Testis (tissue), 3 donors: Measurements from ENCODE around the gene FBXW5. TPM values are rescaled to one million over a fixed set of nuclear protein-coding genes. Genes with fewer than 3 reads are reported as not detected.

Source experiments
- DNase-seq: peaks from one replicate; pipeline ENCODE4 v3.0.0-alpha.2; 2019
- H3K27ac ChIP-seq, 2 donors: fragments of 200-600 bp; sonication (generic); one replicate each; pipeline ENCODE4 v1.5.1; 2019
- H3K27me3 ChIP-seq: fragments of 200-600 bp; sonication (generic); one replicate; pipeline ENCODE4 v1.5.1; 2019
- H3K36me3 ChIP-seq: fragments of 200-600 bp; sonication (generic); one replicate; pipeline ENCODE4 v1.5.1; 2017; ENCODE audit warnings: low read depth; ENCODE audit errors: missing control alignments
- H3K4me1 ChIP-seq: fragments of 200-600 bp; sonication (generic); one replicate; pipeline ENCODE4 v1.5.1; 2019
- H3K4me3 ChIP-seq, 2 donors: fragments of 200-600 bp; sonication (generic); one replicate each; pipeline ENCODE4 v1.5.1; 2017 to 2019
- H3K9me3 ChIP-seq: fragments of 200-600 bp; sonication (generic); one replicate; pipeline ENCODE4 v1.5.1; 2017
- POLR2A ChIP-seq: fragments of 450-650 bp; IDR thresholded peaks from one replicate; pipeline ENCODE4 v1.6.1; 2017; ENCODE audit warnings: antibody characterized with exemption, mild to moderate bottlenecking, moderate library complexity
- WGBS, 2 donors: methylation state at CpG; one replicate each; pipeline ENCODE4 v1.1.5; 2018; 5-methylcytosine and 5-hydroxymethylcytosine counted together
- intact Hi-C: fragments of 100-400 bp; cut with DNase I; formaldehyde crosslinking; loops from one replicate; pipeline ENCODE4 v1.15.1; 2023; ENCODE audit warnings: low total_unique reads
- polyA plus RNA-seq: library from polyadenylated mRNA; stranded (reverse); fragments of 350-450 nt; fragmentation: Illumina TruSeq; extraction: RNeasy Lipid Tissue Mini Kit (QIAGEN cat#74804); gene quantifications from one replicate; pipeline ENCODE4 v1.2.3, GENCODE V29; 2014; ENCODE audit warnings: low read depth, low replicate concordance; ENCODE audit not compliant: insufficient read depth
- total RNA-seq, 2 donors: library from RNA; depleted of rRNA; stranded (reverse); fragments of >200 nt; gene quantifications; one replicate each; pipeline ENCODE4 v1.2.3, GENCODE V29; 2016
- TF ChIP-seq, protein P1 (sequence below), 3 experiments: fragments of 450-650 bp in 2 of 3; fragments of 200-600 bp in 1 of 3; sonication (generic) in 1 of 3; IDR thresholded peaks; one replicate each; pipeline ENCODE4 v1.5.1; 2016 to 2019; ENCODE audit warnings: antibody characterized with exemption in 3 of 3, mild to moderate bottlenecking in 2 of 3, moderate library complexity in 1 of 3

Gene FBXW5
- total and polyA plus RNA-seq, 3 donors from 2014 or later: 452 to 749 (median 509) TPM

DNA sequence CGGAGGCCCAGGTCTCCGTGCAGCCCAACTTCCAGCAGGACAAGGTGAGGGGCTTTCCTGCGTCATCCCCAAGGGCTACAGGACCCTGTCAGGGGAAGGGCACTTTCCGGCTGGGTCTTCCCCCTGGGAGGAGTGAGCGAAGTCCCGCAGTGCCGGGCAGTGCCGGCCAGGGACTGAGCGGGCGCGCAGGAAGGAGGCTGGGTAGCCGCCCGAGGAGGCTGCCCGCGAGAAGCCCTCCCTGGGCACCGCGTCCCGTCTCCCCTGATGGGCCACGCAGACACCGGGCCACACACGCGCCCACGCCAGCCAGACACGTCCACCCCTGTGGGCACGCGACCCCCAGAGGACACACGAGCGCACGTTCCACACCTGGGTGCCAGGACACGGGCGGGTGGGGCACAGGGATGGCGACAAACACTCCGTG, 33.1 kb upstream of the FBXW5 start:
- intact Hi-C loops: no loop called here
- H3K4me1 ChIP-seq: peaks cover 59% of the 10 kb centered on the region
- DNase-seq: no peak

DNA sequence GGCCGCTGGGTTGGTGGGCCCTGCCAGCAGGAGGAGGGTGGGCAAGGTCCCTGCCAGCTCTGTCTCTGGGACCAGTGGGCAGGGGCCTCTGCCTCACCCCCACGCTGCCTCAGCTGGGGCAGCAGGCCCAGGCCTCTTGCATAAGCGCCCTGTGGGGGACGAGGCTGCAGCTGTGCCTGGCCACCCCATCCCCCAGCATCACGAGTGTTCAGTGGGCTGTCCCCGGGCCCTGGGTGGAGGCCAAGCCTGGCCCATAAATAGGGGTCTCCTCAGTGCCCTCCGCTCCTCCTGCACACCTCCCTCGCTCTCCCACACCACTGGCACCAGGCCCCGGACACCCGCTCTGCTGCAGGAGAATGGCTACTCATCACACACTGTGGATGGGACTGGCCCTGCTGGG, 32.7 kb upstream of the FBXW5 start, which contains the start of gene PTGDS:
TSS of gene PTGDS (plus strand) at position 282 of the 400 bp plus-strand sequence. CDS start at position 357, 75 bp downstream.
- H3K36me3 ChIP-seq: no peaks in the 10 kb centered on the region
- peak within 1 kb of the TSS; percentile 80 to 85 for H3K4me3 ChIP-seq
- H3K27ac ChIP-seq: peak within 1 kb of the TSS; percentile 84 to 92
- TF ChIP-seq, protein P1, sequence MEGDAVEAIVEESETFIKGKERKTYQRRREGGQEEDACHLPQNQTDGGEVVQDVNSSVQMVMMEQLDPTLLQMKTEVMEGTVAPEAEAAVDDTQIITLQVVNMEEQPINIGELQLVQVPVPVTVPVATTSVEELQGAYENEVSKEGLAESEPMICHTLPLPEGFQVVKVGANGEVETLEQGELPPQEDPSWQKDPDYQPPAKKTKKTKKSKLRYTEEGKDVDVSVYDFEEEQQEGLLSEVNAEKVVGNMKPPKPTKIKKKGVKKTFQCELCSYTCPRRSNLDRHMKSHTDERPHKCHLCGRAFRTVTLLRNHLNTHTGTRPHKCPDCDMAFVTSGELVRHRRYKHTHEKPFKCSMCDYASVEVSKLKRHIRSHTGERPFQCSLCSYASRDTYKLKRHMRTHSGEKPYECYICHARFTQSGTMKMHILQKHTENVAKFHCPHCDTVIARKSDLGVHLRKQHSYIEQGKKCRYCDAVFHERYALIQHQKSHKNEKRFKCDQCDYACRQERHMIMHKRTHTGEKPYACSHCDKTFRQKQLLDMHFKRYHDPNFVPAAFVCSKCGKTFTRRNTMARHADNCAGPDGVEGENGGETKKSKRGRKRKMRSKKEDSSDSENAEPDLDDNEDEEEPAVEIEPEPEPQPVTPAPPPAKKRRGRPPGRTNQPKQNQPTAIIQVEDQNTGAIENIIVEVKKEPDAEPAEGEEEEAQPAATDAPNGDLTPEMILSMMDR (IDR thresholded peaks at IDR 0.05): peak in 1 of 3 experiments; percentile 18
- TF ChIP-seq POLR2A: peak; percentile 46
- no peaks in the 10 kb centered on the region for H3K27me3 ChIP-seq
- H3K9me3 ChIP-seq: no peaks in the 10 kb centered on the region
- intact Hi-C loops: no loop called here
- WGBS, 2 donors: 54% methylated on average over 10 of the region's 10 CpGs; no CpG with 5 or more reads in 1 of the 2 donors
- peaks cover 63% of the 10 kb centered on the region for H3K4me1 ChIP-seq
- DNase-seq: peak; percentile 94

More for the DNA sequence above, 33.1 kb upstream of the FBXW5 start:
- peak overlapping the region; percentile 80 to 85 for H3K4me3 ChIP-seq
- H3K27ac ChIP-seq: peak overlapping the region; percentile 84 to 92
- TF ChIP-seq POLR2A: no peak
- TF ChIP-seq, protein P1 (IDR thresholded peaks at IDR 0.05): no peak
- 0 to 9% methylated on average over 12 to 15 of the region's 33 CpGs for WGBS, 2 donors
- H3K36me3 ChIP-seq: no peaks in the 10 kb centered on the region
- H3K27me3 ChIP-seq: no peaks in the 10 kb centered on the region
- H3K9me3 ChIP-seq: no peaks in the 10 kb centered on the region

DNA sequence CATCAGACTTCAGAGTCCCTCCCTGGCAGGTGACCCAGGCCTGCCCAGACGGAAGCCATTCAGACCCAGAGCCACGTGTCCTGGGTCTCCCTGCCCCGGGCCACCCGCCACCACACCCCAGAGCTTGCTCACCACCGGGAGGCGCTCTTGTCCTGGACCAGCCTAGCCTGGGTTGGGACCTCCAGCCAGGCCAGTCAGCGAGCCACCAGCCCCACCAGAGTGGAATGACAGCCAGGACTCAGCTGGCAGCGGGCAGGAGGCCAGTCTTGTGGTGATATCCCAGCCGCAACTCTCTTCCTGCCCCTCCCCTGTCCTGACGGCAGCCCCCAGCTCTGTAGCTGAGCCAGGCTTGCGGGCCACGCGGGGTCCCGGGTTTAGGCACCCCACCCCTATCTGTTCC, 31.1 kb upstream of the FBXW5 start:
- Histone ChIP-seq H3K27ac (peak overlapping the region; percentile 84 to 92), H3K4me1 (peaks cover 62% of the 10 kb centered on the region), H3K9me3 (no peaks in the 10 kb centered on the region), H3K4me3 (no peak overlapping the region), H3K27me3 (no peaks in the 10 kb centered on the region), H3K36me3 (no peaks in the 10 kb centered on the region)
- WGBS, 2 donors: 70 to 74% methylated on average over 10 to 14 of the region's 14 CpGs
- TF ChIP-seq, protein P1 (IDR thresholded peaks at IDR 0.05): peak in 1 of 3 experiments; percentile 15
- no peak for TF ChIP-seq POLR2A
- intact Hi-C loops: no loop called here
- DNase-seq: peak; percentile 62

DNA sequence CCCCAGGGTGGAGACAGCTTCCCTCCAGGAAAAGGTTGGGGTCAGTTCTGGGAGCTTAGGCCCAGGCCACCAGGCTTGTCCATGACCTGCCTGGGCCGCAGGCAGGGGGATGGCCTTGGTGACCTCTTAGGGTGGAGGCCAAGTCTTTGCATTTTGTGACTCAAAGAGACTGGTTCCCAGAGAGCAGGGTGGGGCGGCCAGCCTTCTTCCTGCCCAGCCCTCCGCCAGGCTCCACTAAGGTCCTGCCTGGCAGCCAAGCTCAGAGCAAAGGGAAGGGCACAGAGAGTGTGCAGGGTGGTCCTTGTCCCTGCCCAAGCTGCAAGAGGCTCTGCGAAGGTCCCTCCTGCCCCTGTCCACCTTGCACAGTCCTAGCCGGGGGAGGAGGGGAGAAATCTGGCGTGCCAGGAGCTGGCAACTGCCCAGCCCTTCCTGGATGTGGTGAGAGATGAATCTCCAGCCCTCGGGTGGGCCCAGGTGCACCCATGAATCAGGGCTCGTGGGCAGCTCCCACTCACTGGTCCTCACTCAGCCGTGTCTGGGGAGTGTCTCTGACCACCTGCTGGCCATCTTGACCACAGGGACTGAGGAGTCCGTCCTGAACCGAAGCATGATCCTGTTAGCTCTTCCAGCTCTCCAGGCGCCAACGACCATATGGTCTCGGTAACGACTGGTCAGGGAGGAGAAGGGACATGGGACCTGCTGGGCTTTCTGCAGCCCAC, 30.4 kb upstream of the FBXW5 start:
- Histone ChIP-seq H3K9me3 (no peaks in the 10 kb centered on the region), H3K27ac (peak overlapping the region; percentile 84 to 92), H3K27me3 (no peaks in the 10 kb centered on the region), H3K4me3 (no peak overlapping the region), H3K36me3 (no peaks in the 10 kb centered on the region), H3K4me1 (peaks cover 65% of the 10 kb centered on the region)
- 54 to 57% methylated on average over 5 to 15 of the region's 15 CpGs for WGBS, 2 donors
- intact Hi-C loops: no loop called here
- TF ChIP-seq, protein P1 (IDR thresholded peaks at IDR 0.05): no peak
- no peak for TF ChIP-seq POLR2A
- no peak for DNase-seq
